Measurements from ENCODE around the gene TFCP2L1. TPM values are rescaled to one million over a fixed set of nuclear protein-coding genes. Genes with fewer than 3 reads are reported as not detected.

The TFCP2L1 gene
- total and polyA plus RNA-seq, 2 of the 4 experiments (the other 2 are of a cell fraction): not detected

GRCh38 chr2:121291251-121291580, 6.2 kb upstream of the TFCP2L1 start:
- CTCF ChIA-PET: no interaction called here
- Histone ChIP-seq H2BK120ac (ENCODE audit: low read depth, low read length) (no peak overlapping the region), H3K9me3 (ENCODE audit: control insufficient read depth, insufficient read depth, low read length) (no peaks in the 10 kb centered on the region), H3K4me2 (ENCODE audit: low read depth, low read length) (no peak overlapping the region), H3K4ac (ENCODE audit: low read depth, low read length) (no peak overlapping the region), H4K91ac (ENCODE audit: insufficient read depth, low read depth, low read length) (no peak overlapping the region), H3K18ac (ENCODE audit: low read depth, low read length) (no peak overlapping the region), H3K23ac (ENCODE audit: low read depth, low read length) (no peak overlapping the region), H2AK5ac (ENCODE audit: low read depth, low read length) (no peak overlapping the region), H2BK15ac (ENCODE audit: low read depth, low read length) (no peak overlapping the region), H3K9me1 (ENCODE audit: insufficient read depth, low read length) (no peaks in the 10 kb centered on the region), H4K5ac (ENCODE audit: low read depth, low read length) (no peak overlapping the region), H3K4me1 (ENCODE audit: control insufficient read depth, insufficient read depth, low read length) (no peaks in the 10 kb centered on the region), H2BK5ac (ENCODE audit: low read depth, low read length, poor library complexity, severe bottlenecking) (no peak overlapping the region), H3K9ac (ENCODE audit: low read depth, low read length) (no peak overlapping the region), H3K27ac (ENCODE audit: insufficient read depth, low read length) (no peak overlapping the region), H4K8ac (ENCODE audit: low read depth in 2 of 2, low read length in 2 of 2) (no peak overlapping the region), H3K56ac (ENCODE audit: extremely low read depth, insufficient read depth, low read length) (no peak overlapping the region), H3K14ac (replicated peaks; ENCODE audit: low read depth, low read length) (no peak overlapping the region), H2BK20ac (ENCODE audit: low read depth, low read length) (no peak overlapping the region), H3K27me3 (ENCODE audit: control insufficient read depth, insufficient read depth, low read length) (peaks cover 29% of the 10 kb centered on the region), H2AK9ac (replicated peaks; ENCODE audit: low read depth, low read length, poor library complexity) (no peak overlapping the region), H3K4me3 (ENCODE audit: insufficient read depth, low read depth, low read length) (no peak overlapping the region), H3K36me3 (ENCODE audit: control insufficient read depth, insufficient read depth, low read length) (no peaks in the 10 kb centered on the region), H4K20me1 (ENCODE audit: insufficient read depth, low read length) (no peaks in the 10 kb centered on the region), H3K79me1 (ENCODE audit: low read depth in 1 of 2, low read length in 2 of 2) (no peaks in the 10 kb centered on the region), H2AFZ (replicated peaks; ENCODE audit: low read length, poor library complexity) (no peak overlapping the region)
- in situ Hi-C loops (cut with MboI; ENCODE audit: low sequenced_read_pairs) (no loop called here), intact Hi-C loops (cut with micrococcal nuclease) (no loop called here), dilution Hi-C loops (cut with HindIII; ENCODE audit: low sequenced_read_pairs, unreplicated experiment) (no loop called here)
- POLR2A ChIA-PET (ENCODE audit: unreplicated experiment): no interaction called here
- BruUV-seq (replicated peaks): no TSS peak
- no peak for DNase-seq
- no peak for ATAC-seq (ENCODE audit: low read depth)
- 87% methylated on average over 5 of the region's 5 CpGs; no CpG with 5 or more reads in 1 of the 2 experiments for WGBS, 2 experiments (ENCODE audit: extremely low coverage in 2 of 2, insufficient read length in 1 of 2)
- TF ChIP-seq, protein P1, sequence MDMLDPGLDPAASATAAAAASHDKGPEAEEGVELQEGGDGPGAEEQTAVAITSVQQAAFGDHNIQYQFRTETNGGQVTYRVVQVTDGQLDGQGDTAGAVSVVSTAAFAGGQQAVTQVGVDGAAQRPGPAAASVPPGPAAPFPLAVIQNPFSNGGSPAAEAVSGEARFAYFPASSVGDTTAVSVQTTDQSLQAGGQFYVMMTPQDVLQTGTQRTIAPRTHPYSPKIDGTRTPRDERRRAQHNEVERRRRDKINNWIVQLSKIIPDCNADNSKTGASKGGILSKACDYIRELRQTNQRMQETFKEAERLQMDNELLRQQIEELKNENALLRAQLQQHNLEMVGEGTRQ (IDR thresholded peaks at IDR 0.05; ENCODE audit: low read depth, low read length): no peak
- no peak for TF ChIP-seq CEBPB (IDR thresholded peaks at IDR 0.05; ENCODE audit: low read depth, low read length)
- TF ChIP-seq ELK1 (IDR thresholded peaks at IDR 0.05; ENCODE audit: borderline replicate concordance, low read depth, low read length): no peak
- no peak for TF ChIP-seq MXI1 (IDR thresholded peaks at IDR 0.05; ENCODE audit: borderline replicate concordance, low read depth, low read length)
- TF ChIP-seq CTCF (conservative IDR thresholded peaks at IDR 0.05; ENCODE audit: low read depth, low read length): no peak
- TF ChIP-seq FOS (IDR thresholded peaks at IDR 0.05; ENCODE audit: low read depth, low read length): no peak
- no peak for TF ChIP-seq POLR2A (IDR thresholded peaks at IDR 0.05; ENCODE audit: low read depth, low read length)
- TF ChIP-seq RCOR1 (IDR thresholded peaks at IDR 0.05; ENCODE audit: insufficient replicate concordance, low read length): no peak
- TF ChIP-seq RAD21 (IDR thresholded peaks at IDR 0.05; ENCODE audit: low read length): no peak
- no peak for TF ChIP-seq BHLHE40 (IDR thresholded peaks at IDR 0.05; ENCODE audit: low read depth, low read length)
- TF ChIP-seq MAFK (IDR thresholded peaks at IDR 0.05; ENCODE audit: low read depth, low read length): no peak
- TF ChIP-seq NFE2L2 (IDR thresholded peaks at IDR 0.05; ENCODE audit: low read depth, low read length): no peak
- no peak for TF ChIP-seq RFX5 (IDR thresholded peaks at IDR 0.05; ENCODE audit: low read depth, low read length)
- TF ChIP-seq MAZ (IDR thresholded peaks at IDR 0.05; ENCODE audit: borderline replicate concordance, low read depth, low read length): no peak
- TF ChIP-seq SMC3 (IDR thresholded peaks at IDR 0.05; ENCODE audit: low read depth, low read length): no peak
- no peak for TF ChIP-seq CHD1 (IDR thresholded peaks at IDR 0.05; ENCODE audit: low read depth, low read length)
